K562 (cell line): ENCODE results near the gene GOLPH3L. TPM values are rescaled to one million over a fixed set of nuclear protein-coding genes. Genes with fewer than 3 reads are reported as not detected.

Experiments used
- polyA plus RNA-seq, 8 experiments: library from polyadenylated mRNA; depleted of rRNA in 4 of 8; stranded (reverse) in 5 of 8; unstranded in 3 of 8; fragments of >200 nt; fragmentation: Nextera tagmentation in 2 of 8; fragmentation: Illumina TruSeq in 1 of 8; extraction: Ambion mirVana in 2 of 8; extraction: Trizol in 1 of 8; gene quantifications; 2 replicates each; pipeline versions ENCODE4 v1.2.1 to v1.2.3, GENCODE V29; 2011 to 2014; ENCODE audit warnings: inconsistent platforms in 1 of 8, missing spikeins in 1 of 8
- small RNA-seq: library from RNA; depleted of rRNA; stranded (forward); fragments of <200 nt; gene quantifications from one replicate; pipeline ENCODE3, GENCODE V24; 2014
- total RNA-seq, 7 experiments: library from RNA; depleted of rRNA in 6 of 7; stranded (reverse); fragments of >200 nt in 6 of 7; fragmentation: Illumina TruSeq in 2 of 7; extraction: Trizol in 2 of 7; gene quantifications; 2 replicates each; pipeline versions ENCODE4 v1.2.1 to v1.2.3, GENCODE V29; 2011 to 2021; ENCODE audit warnings: low replicate concordance in 1 of 7

The GOLPH3L gene
- total and polyA plus RNA-seq, 9 of the 15 experiments (the other 6 are each of a cell fraction or from before 2014, with no cell fraction given) = 8.1 to 42.1 (median 21.6) TPM

Small RNAs within 50 kb of the gene (small RNA-seq; reads per million reads assigned to genes)
- gene RF00015 (not detected), gene RF00561 (not detected), gene RNU6-1042P (not detected)

Other genes with a start within 250 kb of the GOLPH3L start
Only the 7 nearest of the 12 such genes appear.
- 35.6 and 43.6 TPM in 2 replicates for gene ADAMTSL4, start 147.7 kb downstream of the GOLPH3L start, total RNA-seq (2014; rRNA removed)
- 18.8 and 20.3 TPM in 2 replicates for gene ADAMTSL4, start 147.7 kb downstream of the GOLPH3L start, total RNA-seq (2014; rRNA removed; fragmentation: Illumina TruSeq; extraction: Trizol)
- gene ADAMTSL4, start 147.7 kb downstream of the GOLPH3L start, total RNA-seq (2015; rRNA removed; fragmentation: Illumina TruSeq; extraction: Trizol) = 22.8 and 25.5 TPM in 2 replicates
- gene ADAMTSL4, start 147.7 kb downstream of the GOLPH3L start, total RNA-seq (2021) = 163 and 212 TPM in 2 replicates
- gene ADAMTSL4, start 147.7 kb downstream of the GOLPH3L start, polyA plus RNA-seq (2011; rRNA removed) = 53.8 and 132 TPM in 2 replicates
- 116 and 156 TPM in 2 replicates for gene ADAMTSL4, start 147.7 kb downstream of the GOLPH3L start, polyA plus RNA-seq (2014; fragmentation: Illumina TruSeq; extraction: Trizol)
- gene ADAMTSL4, start 147.7 kb downstream of the GOLPH3L start, polyA plus RNA-seq (2014; fragmentation: Nextera tagmentation; extraction: Ambion mirVana) = 10 to 100 TPM; 12.7 to 14.8 TPM
- gene ADAMTSL4, start 147.7 kb downstream of the GOLPH3L start, polyA plus RNA-seq (2014; rRNA removed) = 104 and 137 TPM in 2 replicates
- gene MCL1, start 117.5 kb downstream of the GOLPH3L start, total RNA-seq (2014; rRNA removed) = 129 and 138 TPM in 2 replicates
- gene MCL1, start 117.5 kb downstream of the GOLPH3L start, total RNA-seq (2014; rRNA removed; fragmentation: Illumina TruSeq; extraction: Trizol) = 153 and 184 TPM in 2 replicates
- gene MCL1, start 117.5 kb downstream of the GOLPH3L start, total RNA-seq (2015; rRNA removed; fragmentation: Illumina TruSeq; extraction: Trizol) = 109 and 120 TPM in 2 replicates
- 200 and 224 TPM in 2 replicates for gene MCL1, start 117.5 kb downstream of the GOLPH3L start, total RNA-seq (2021)
- gene MCL1, start 117.5 kb downstream of the GOLPH3L start, polyA plus RNA-seq (2011; rRNA removed) = 144 and 222 TPM in 2 replicates
- gene MCL1, start 117.5 kb downstream of the GOLPH3L start, polyA plus RNA-seq (2014; fragmentation: Illumina TruSeq; extraction: Trizol) = 147 and 158 TPM in 2 replicates
- gene MCL1, start 117.5 kb downstream of the GOLPH3L start, polyA plus RNA-seq (2014; fragmentation: Nextera tagmentation; extraction: Ambion mirVana) = 10 to 100 TPM; 27.1 to 31.0 TPM
- 131 and 143 TPM in 2 replicates for gene MCL1, start 117.5 kb downstream of the GOLPH3L start, polyA plus RNA-seq (2014; rRNA removed)
- 147 and 163 TPM in 2 replicates for gene ENSA, start 67.5 kb downstream of the GOLPH3L start, total RNA-seq (2014; rRNA removed)
- gene ENSA, start 67.5 kb downstream of the GOLPH3L start, total RNA-seq (2014; rRNA removed; fragmentation: Illumina TruSeq; extraction: Trizol) = 196 and 198 TPM in 2 replicates
- 183 and 188 TPM in 2 replicates for gene ENSA, start 67.5 kb downstream of the GOLPH3L start, total RNA-seq (2015; rRNA removed; fragmentation: Illumina TruSeq; extraction: Trizol)
- gene ENSA, start 67.5 kb downstream of the GOLPH3L start, total RNA-seq (2021) = 203 and 219 TPM in 2 replicates
- gene ENSA, start 67.5 kb downstream of the GOLPH3L start, polyA plus RNA-seq (2011; rRNA removed) = 133 and 156 TPM in 2 replicates
- gene ENSA, start 67.5 kb downstream of the GOLPH3L start, polyA plus RNA-seq (2014; fragmentation: Illumina TruSeq; extraction: Trizol) = 565 and 605 TPM in 2 replicates
- gene ENSA, start 67.5 kb downstream of the GOLPH3L start, polyA plus RNA-seq (2014; fragmentation: Nextera tagmentation; extraction: Ambion mirVana) = 10 to 100 TPM; 68.1 to 93.9 TPM
- gene ENSA, start 67.5 kb downstream of the GOLPH3L start, polyA plus RNA-seq (2014; rRNA removed) = 197 and 354 TPM in 2 replicates
- gene HORMAD1, start 23.7 kb upstream of the GOLPH3L start, total RNA-seq (2014; rRNA removed) = not detected in 2 replicates
- not detected in 2 replicates for gene HORMAD1, start 23.7 kb upstream of the GOLPH3L start, total RNA-seq (2014; rRNA removed; fragmentation: Illumina TruSeq; extraction: Trizol)
- not detected in 2 replicates for gene HORMAD1, start 23.7 kb upstream of the GOLPH3L start, total RNA-seq (2015; rRNA removed; fragmentation: Illumina TruSeq; extraction: Trizol)
- not detected in 2 replicates for gene HORMAD1, start 23.7 kb upstream of the GOLPH3L start, total RNA-seq (2021)
- gene HORMAD1, start 23.7 kb upstream of the GOLPH3L start, polyA plus RNA-seq (2011; rRNA removed) = not detected in 2 replicates
- gene HORMAD1, start 23.7 kb upstream of the GOLPH3L start, polyA plus RNA-seq (2014; fragmentation: Illumina TruSeq; extraction: Trizol) = not detected in 2 replicates
- gene HORMAD1, start 23.7 kb upstream of the GOLPH3L start, polyA plus RNA-seq (2014; fragmentation: Nextera tagmentation; extraction: Ambion mirVana) = not detected
- gene HORMAD1, start 23.7 kb upstream of the GOLPH3L start, polyA plus RNA-seq (2014; rRNA removed) = not detected in 2 replicates
- 9.1 TPM in 2 replicates for gene CTSS, start 68.6 kb upstream of the GOLPH3L start, total RNA-seq (2014; rRNA removed)
- 16.8 and 17.7 TPM in 2 replicates for gene CTSS, start 68.6 kb upstream of the GOLPH3L start, total RNA-seq (2014; rRNA removed; fragmentation: Illumina TruSeq; extraction: Trizol)
- gene CTSS, start 68.6 kb upstream of the GOLPH3L start, total RNA-seq (2015; rRNA removed; fragmentation: Illumina TruSeq; extraction: Trizol) = 24.9 and 25.8 TPM in 2 replicates
- 10.2 and 10.3 TPM in 2 replicates for gene CTSS, start 68.6 kb upstream of the GOLPH3L start, total RNA-seq (2021)
- gene CTSS, start 68.6 kb upstream of the GOLPH3L start, polyA plus RNA-seq (2011; rRNA removed) = 12.5 and 31.4 TPM in 2 replicates
- gene CTSS, start 68.6 kb upstream of the GOLPH3L start, polyA plus RNA-seq (2014; fragmentation: Illumina TruSeq; extraction: Trizol) = 9.0 and 11.2 TPM in 2 replicates
- 10 to 100 TPM in 1 of 2 experiments, 1 to 10 TPM in 1; 8.6 to 11.6 TPM for gene CTSS, start 68.6 kb upstream of the GOLPH3L start, polyA plus RNA-seq (2014; fragmentation: Nextera tagmentation; extraction: Ambion mirVana)
- gene CTSS, start 68.6 kb upstream of the GOLPH3L start, polyA plus RNA-seq (2014; rRNA removed) = 10.3 and 13.3 TPM in 2 replicates
- gene CTSK, start 111.1 kb upstream of the GOLPH3L start, total RNA-seq (2014; rRNA removed) = 0.53 and 1.2 TPM in 2 replicates
- gene CTSK, start 111.1 kb upstream of the GOLPH3L start, total RNA-seq (2014; rRNA removed; fragmentation: Illumina TruSeq; extraction: Trizol) = 0.80 and 0.91 TPM in 2 replicates
- 1.1 and 1.3 TPM in 2 replicates for gene CTSK, start 111.1 kb upstream of the GOLPH3L start, total RNA-seq (2015; rRNA removed; fragmentation: Illumina TruSeq; extraction: Trizol)
- 1.0 and 1.5 TPM in 2 replicates for gene CTSK, start 111.1 kb upstream of the GOLPH3L start, total RNA-seq (2021)
- gene CTSK, start 111.1 kb upstream of the GOLPH3L start, polyA plus RNA-seq (2011; rRNA removed) = 2.5 and 3.9 TPM in 2 replicates
- 1.2 and 1.3 TPM in 2 replicates for gene CTSK, start 111.1 kb upstream of the GOLPH3L start, polyA plus RNA-seq (2014; fragmentation: Illumina TruSeq; extraction: Trizol)
- 1 to 10 TPM in 1 of 2 experiments, under 1 TPM in 1; 0.84 to 1.3 TPM for gene CTSK, start 111.1 kb upstream of the GOLPH3L start, polyA plus RNA-seq (2014; fragmentation: Nextera tagmentation; extraction: Ambion mirVana)
- gene CTSK, start 111.1 kb upstream of the GOLPH3L start, polyA plus RNA-seq (2014; rRNA removed) = 1.0 and 1.6 TPM in 2 replicates
- 22.9 and 26.0 TPM in 2 replicates for gene ARNT, start 179.4 kb upstream of the GOLPH3L start, total RNA-seq (2014; rRNA removed)
- 25.4 and 33.8 TPM in 2 replicates for gene ARNT, start 179.4 kb upstream of the GOLPH3L start, total RNA-seq (2014; rRNA removed; fragmentation: Illumina TruSeq; extraction: Trizol)
- 24.1 and 24.5 TPM in 2 replicates for gene ARNT, start 179.4 kb upstream of the GOLPH3L start, total RNA-seq (2015; rRNA removed; fragmentation: Illumina TruSeq; extraction: Trizol)
- gene ARNT, start 179.4 kb upstream of the GOLPH3L start, total RNA-seq (2021) = 28.3 and 29.2 TPM in 2 replicates
- gene ARNT, start 179.4 kb upstream of the GOLPH3L start, polyA plus RNA-seq (2011; rRNA removed) = 40.2 and 41.8 TPM in 2 replicates
- gene ARNT, start 179.4 kb upstream of the GOLPH3L start, polyA plus RNA-seq (2014; fragmentation: Illumina TruSeq; extraction: Trizol) = 33.5 and 35.0 TPM in 2 replicates
- gene ARNT, start 179.4 kb upstream of the GOLPH3L start, polyA plus RNA-seq (2014; fragmentation: Nextera tagmentation; extraction: Ambion mirVana) = 10 to 100 TPM in 1 of 2 experiments, 1 to 10 TPM in 1; 7.4 to 19.9 TPM
- 21.9 and 23.9 TPM in 2 replicates for gene ARNT, start 179.4 kb upstream of the GOLPH3L start, polyA plus RNA-seq (2014; rRNA removed)